ENCODE results near the gene RPL11.
"Not testable (repeated sequence)": the region's sequence is repeated elsewhere in the genome, so short reads cannot be mapped to it uniquely, and the experiment has no call there.

RPL11 gene

GRCh38 chr1:23679815-23680214 lies 11.8 kb upstream of the RPL11 start:
- intact Hi-C loops (cut with DNase I), result no loop called here
- DNase-seq, result no peak

GRCh38 chr1:23682946-23683345 lies 8.7 kb upstream of the RPL11 start:
- intact Hi-C loops (cut with DNase I), result no loop called here
- DNase-seq, result no peak

DNA sequence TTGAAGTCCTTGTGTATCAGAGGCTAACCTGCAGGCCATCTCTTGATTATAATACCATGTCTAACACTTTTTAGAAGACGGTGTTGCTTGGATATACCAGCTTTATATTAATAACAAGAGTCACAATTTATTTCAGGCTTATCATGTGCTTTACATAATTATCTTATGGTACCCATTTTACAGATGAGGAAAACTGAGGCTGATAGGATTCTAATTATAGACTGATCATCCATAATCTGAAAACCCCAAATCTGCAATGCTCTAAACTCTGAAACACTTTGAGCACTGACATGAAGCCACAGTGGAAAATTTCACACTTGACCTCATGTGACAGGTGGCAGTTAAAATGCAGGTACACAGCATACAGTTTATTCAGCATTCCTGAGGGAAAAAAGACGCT lies 7.2 kb upstream of the RPL11 start:
- DNase-seq, result no peak
- intact Hi-C loops (cut with DNase I), result no loop called here

DNA sequence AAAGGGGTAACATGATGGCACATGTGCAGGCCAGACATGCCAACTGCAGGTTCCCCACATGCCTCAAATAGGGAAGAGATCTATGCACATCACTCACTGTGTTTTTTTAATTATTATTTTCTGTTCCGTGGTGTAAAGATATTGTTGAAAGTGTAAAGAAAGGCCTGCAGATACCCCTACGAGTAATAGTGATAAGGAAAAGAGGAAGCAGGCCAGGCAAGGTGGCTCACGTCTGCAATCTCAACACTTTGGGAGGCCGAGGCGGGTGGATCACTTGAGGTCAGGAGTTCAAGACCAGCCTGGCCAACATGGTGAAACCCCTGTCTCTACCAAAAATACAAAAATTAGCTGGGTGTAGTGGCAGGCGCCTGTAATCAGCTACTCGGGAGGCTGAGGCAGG lies 6.4 kb upstream of the RPL11 start:
- intact Hi-C loops (cut with DNase I); DNase-seq: not testable (repeated sequence)

DNA sequence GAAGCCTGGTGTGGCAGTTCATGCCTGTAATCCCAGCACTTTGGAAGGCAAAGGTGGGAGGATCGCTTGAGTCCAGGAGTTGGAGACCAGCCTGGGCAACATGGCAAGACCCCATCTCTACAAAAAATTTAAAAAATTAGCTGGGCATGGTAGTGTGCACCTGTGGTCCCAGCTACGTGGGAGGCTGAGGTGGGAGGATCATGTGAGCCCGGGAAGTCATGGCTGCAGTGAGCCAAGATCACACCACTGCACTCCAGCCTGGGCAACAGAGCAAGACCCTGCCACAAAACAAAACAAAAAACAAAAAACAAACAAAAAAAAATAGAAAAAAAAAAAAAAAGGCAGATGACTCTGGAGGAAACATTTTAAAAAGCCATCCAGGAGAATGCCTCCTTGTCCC lies 3.9 kb upstream of the RPL11 start:
- intact Hi-C loops (cut with DNase I); DNase-seq: not testable (repeated sequence)

DNA sequence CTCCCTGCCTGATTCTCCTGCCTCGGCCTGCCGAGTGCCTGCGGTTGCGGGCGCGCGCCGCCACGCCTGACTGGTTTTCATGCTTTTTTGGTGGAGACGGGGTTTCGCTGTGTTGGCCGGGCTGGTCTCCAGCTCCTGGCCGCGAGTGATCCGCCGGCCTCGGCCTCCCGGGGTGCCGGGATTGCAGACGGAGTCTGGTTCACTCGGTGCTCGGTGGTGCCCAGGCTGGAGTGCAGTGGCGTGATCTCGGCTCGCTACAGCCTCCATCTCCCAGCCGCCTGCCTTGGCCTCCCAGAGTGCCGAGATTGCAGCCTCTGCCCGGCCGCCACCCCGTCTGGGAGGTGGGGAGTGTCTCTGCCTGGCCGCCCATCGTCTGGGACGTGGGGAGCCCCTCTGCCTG lies 3.3 kb upstream of the RPL11 start:
- DNase-seq; intact Hi-C loops (cut with DNase I): not testable (repeated sequence)

GRCh38 chr1:23692308-23692871 lies 784 bp downstream of the RPL11 start:
- DNase-seq, result peak in 2 of 42 donors; percentile 21 to 41
- intact Hi-C loops (cut with DNase I), result no loop called here

DNA sequence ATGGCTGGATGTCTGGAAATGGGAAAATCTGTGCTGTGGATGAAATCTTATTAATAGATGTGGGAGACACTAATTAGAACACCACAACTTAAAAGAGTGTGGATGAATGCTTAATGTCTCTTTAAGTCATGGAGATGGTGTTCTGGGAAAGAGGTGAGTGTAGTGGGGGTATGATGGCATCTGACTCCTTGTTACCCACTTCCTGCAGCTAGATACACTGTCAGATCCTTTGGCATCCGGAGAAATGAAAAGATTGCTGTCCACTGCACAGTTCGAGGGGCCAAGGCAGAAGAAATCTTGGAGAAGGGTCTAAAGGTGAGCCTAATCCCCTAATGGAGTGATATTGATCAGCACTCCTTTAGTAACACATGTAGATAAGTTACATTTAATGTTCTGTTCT lies 2.0 kb downstream of the RPL11 start:
- no peak for DNase-seq
- intact Hi-C loops (cut with DNase I), result no loop called here

DNA sequence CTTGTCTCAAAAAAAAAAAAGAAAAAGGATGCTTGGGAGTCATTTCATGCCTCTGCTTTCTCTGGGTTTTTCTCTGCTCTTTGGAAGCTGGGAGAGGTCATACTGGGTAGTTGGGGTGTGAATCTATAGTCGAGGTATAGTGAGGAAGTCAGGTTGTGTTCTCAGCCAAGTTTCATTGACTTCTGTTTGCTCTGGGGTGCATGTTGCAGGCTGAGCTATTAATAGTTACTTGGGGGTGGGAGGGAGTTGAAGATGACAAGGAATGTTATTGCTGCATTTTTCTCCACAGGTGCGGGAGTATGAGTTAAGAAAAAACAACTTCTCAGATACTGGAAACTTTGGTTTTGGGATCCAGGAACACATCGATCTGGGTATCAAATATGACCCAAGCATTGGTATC lies 2.8 kb downstream of the RPL11 start:
- DNase-seq, result peak in 1 of 42 donors; percentile 34
- intact Hi-C loops (cut with DNase I), result no loop called here

DNA sequence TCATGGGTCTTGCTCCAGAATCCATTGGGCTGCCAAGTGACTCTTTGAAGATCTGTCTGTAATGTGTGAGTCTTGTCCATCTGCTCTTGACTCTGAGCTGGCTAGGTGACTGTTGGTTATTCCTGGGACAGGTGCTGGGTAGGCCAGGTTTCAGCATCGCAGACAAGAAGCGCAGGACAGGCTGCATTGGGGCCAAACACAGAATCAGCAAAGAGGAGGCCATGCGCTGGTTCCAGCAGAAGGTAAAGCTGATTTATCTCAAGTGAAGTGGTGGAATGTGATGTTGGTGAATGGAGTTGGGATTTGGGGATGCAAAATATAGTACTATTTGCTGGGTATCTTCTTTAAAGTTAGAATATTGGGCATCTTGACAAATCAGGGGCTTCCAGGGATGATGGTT lies 4.1 kb downstream of the RPL11 start:
- no peak for DNase-seq
- intact Hi-C loops (cut with DNase I), result no loop called here

- DNase-seq, result no peak
- intact Hi-C loops (cut with DNase I), result no loop called here
Measured at GRCh38 chr1:23696335-23696989, 4.9 kb downstream of the RPL11 start.

DNA sequence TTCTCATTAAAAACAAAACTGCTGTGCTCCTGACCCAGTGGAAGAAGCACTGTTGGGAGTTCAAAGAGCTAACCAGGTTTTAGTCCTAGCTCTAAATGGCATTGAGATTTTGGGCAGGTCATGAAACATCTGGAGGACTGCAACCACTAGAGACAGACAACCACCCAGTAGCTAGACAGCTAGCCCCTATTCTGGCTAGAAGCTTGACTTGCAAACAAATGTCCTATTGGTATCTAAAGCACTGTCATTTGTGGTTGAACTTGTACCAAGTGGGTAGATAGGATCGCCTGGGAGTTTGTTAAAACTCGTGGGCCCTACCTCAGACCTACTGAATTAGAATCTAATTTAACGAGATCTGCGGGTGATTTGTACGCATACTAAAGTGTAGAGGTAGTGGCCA lies 6.9 kb downstream of the RPL11 start:
- intact Hi-C loops (cut with DNase I), result no loop called here
- no peak for DNase-seq

DNA sequence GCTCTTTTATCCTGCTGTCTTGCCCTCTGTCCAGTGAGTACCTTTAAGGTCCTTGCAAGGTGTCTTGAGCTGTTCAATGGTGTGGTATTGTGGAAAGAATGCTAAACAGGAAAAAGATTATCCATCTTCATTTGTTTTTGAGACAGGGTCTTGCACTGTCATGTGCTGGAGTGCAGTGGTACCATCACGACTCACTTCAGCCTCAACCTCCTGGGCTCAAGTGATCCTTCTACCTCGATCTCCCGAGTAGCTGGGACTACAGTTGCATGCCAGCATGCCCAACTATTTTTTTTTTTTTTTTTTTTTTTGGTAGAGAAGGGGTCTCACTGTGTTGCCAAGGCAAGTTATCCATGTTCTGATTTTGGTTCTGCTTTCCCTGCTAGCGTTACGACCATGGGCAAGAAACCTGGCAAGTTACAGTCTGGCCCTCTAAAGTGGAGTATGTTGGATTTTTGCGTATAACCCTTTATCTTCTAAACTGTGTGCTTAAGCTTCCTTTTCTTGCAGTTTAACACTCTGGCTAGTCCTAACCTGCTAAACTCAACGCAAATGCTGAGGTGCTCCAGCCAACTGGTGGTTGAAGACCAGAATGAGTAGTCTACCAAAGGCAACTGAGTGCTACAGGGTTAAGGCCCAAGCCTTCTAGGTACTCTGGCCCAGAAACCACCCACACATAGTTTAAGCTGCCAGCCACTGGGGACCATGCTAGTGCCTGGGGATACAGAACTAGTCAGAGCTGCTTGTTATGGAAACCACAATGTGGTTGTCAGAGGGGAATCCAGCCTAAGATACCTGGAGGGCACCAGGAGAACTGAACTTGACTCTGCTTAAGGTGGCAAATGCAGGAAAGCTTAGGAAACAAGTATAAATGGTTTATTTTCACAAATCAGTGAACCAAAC lies 7.9 kb downstream of the RPL11 start:
- intact Hi-C loops (cut with DNase I), result no loop called here
- no peak for DNase-seq

DNA sequence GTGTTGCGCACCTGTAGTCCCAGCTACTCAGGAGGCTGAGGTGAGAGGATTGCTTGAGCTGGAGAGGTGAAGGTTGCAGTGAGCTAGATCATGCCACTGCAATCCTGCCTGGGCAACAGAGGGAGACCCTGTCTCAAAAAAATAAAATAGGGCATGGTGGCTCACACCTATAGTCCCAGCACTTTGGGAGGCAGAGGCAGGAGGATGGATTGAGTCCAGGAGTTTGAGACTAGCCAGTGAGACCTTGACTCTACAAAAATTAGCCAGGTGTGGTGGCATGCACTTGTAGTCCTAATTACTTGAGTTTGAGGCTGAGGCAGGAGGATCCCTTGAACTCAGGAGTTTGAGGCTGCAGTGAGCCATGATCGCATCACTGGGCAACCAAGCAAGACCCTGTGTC lies 9.7 kb downstream of the RPL11 start:
- DNase-seq, result no peak
- intact Hi-C loops (cut with DNase I), result no loop called here

DNA sequence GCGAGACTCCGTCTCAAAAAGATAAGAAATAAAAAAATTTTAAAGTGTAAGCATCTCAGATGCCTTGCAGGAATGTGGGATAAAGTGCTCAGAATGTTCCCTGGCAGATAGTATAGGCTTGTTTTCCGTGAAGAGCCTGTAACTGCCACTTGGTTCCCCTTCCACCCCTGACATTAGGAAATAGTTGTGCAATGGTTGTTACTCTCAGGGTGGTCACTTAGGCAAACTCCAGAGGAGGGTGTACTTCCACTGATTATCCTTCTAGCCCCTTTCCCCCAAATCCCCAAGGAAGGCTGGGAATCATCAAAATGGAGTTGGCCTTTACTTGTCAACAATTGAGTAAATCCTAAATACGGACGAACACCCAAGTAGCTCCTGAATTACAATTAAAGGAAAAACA lies 10.4 kb downstream of the RPL11 start:
- no peak for DNase-seq
- intact Hi-C loops (cut with DNase I), result no loop called here

- DNase-seq, result no peak
- intact Hi-C loops (cut with DNase I), result no loop called here
Measured at GRCh38 chr1:23704834-23705495, 13.4 kb downstream of the RPL11 start.

DNA sequence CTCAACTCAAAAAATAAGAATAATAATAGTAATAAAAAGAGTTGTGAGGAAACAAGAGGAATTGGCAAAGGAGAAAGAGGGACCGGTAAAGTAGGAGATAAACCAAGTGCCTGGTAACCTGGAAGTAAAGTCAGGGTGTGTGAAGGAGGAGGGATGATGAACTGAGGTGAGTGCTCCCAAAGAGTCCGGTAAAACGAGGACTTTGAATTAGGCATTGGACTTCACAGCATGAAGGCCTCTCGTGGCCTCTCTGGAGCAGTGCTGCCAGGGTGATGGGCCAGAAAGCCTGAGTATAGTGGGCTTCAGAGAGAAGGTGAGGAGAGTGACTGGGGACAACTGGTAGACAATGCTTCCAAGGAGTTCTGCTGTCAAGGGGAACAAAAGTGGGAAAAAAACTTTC lies 17.6 kb downstream of the RPL11 start:
- no peak for DNase-seq
- intact Hi-C loops (cut with DNase I), result no loop called here

DNA sequence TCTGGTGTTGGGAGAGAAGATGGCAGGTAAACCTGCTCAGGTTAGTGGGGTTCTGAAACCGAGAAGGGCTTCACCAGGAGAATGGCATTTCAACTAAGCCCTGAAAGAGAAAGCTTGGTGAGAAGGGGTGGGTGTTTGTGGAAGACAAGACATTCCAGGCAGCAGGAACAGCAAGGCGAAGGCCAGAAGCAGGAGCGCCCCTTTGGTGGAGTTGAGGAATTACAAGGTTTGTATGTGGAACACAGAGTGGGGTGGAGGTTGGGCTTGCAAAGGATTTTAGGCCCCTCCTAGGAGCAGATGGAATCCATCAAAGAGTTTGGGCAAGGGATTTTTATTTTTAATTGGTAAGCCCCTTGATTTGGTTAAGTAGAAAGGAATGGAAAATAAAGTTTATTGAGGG lies 26.9 kb downstream of the RPL11 start:
- DNase-seq, result no peak
- intact Hi-C loops (cut with DNase I), result no loop called here

- intact Hi-C loops (cut with DNase I), result no loop called here
Measured at GRCh38 chr1:23719162-23719820, 27.7 kb downstream of the RPL11 start.

More at GRCh38 chr1:23719162-23719820, 27.7 kb downstream of the RPL11 start:
- no peak for DNase-seq

Measured in head of caudate nucleus (tissue), 42 donors.